OCI-LY1 (cell line): ENCODE measurements around the gene COPS7A.

Source experiments
- EZH2 ChIP-seq: fragments of 200-600 bp; sonication (generic), shearing (Covaris generic); IDR thresholded peaks from 2 replicates; pipeline ENCODE4 v1.8.0; 2017; ENCODE audit warnings: borderline replicate concordance, mixed run types, mild to moderate bottlenecking, antibody characterized with exemption, low read length, moderate library complexity, mixed read lengths
- TF ChIP-seq, protein P1 (sequence below): fragments of 200-600 bp; sonication (generic), shearing (Covaris generic); IDR thresholded peaks from 2 replicates; pipeline ENCODE4 v1.5.1; 2017; ENCODE audit warnings: mild to moderate bottlenecking, antibody characterized with exemption, low read length, moderate library complexity, mixed read lengths

- TF ChIP-seq, protein P1, sequence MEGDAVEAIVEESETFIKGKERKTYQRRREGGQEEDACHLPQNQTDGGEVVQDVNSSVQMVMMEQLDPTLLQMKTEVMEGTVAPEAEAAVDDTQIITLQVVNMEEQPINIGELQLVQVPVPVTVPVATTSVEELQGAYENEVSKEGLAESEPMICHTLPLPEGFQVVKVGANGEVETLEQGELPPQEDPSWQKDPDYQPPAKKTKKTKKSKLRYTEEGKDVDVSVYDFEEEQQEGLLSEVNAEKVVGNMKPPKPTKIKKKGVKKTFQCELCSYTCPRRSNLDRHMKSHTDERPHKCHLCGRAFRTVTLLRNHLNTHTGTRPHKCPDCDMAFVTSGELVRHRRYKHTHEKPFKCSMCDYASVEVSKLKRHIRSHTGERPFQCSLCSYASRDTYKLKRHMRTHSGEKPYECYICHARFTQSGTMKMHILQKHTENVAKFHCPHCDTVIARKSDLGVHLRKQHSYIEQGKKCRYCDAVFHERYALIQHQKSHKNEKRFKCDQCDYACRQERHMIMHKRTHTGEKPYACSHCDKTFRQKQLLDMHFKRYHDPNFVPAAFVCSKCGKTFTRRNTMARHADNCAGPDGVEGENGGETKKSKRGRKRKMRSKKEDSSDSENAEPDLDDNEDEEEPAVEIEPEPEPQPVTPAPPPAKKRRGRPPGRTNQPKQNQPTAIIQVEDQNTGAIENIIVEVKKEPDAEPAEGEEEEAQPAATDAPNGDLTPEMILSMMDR: no peak
- TF ChIP-seq EZH2: no peak
Measured at GRCh38 chr12:6752167-6752920, 28.5 kb downstream of the COPS7A start.
